ENCODE measurements around the gene PTPRC.
A peak's percentile ranks its signal among the peaks of the same experiment; 100 is the strongest.

Gene PTPRC

GRCh38 chr1:198772626-198773025 lies 133.8 kb downstream of the PTPRC start:
- DNase-seq: no peak

GRCh38 chr1:198773030-198773429 lies 134.2 kb downstream of the PTPRC start:
- DNase-seq: no peak

- DNase-seq: no peak
Observed at GRCh38 chr1:198773523-198773922, 134.7 kb downstream of the PTPRC start.

GRCh38 chr1:198774421-198774820 lies 135.6 kb downstream of the PTPRC start:
- DNase-seq: no peak

- no peak for DNase-seq
Observed at GRCh38 chr1:198775606-198776005, 136.8 kb downstream of the PTPRC start.

- DNase-seq: peak; percentile 94
Observed at GRCh38 chr1:198776602-198777029, 137.8 kb downstream of the PTPRC start.

- DNase-seq: no peak
Observed at GRCh38 chr1:198778049-198778448, 139.2 kb downstream of the PTPRC start.

- peak; percentile 55 for DNase-seq
Observed at GRCh38 chr1:198780376-198780775, 141.5 kb downstream of the PTPRC start.

GRCh38 chr1:198788561-198789064 lies 149.8 kb downstream of the PTPRC start:
- DNase-seq: peak; percentile 7

- DNase-seq: no peak
Observed at GRCh38 chr1:198793714-198794113, 154.9 kb downstream of the PTPRC start.

- peak; percentile 56 for DNase-seq
Observed at GRCh38 chr1:198794498-198794897, 155.7 kb downstream of the PTPRC start.

GRCh38 chr1:198797656-198798055 lies 158.8 kb downstream of the PTPRC start:
- no peak for DNase-seq

- DNase-seq: no peak
Observed at GRCh38 chr1:198798923-198799386, 160.1 kb downstream of the PTPRC start.

- no peak for DNase-seq
Observed at GRCh38 chr1:198805498-198806151, 166.8 kb downstream of the PTPRC start.

- no peak for DNase-seq
Observed at GRCh38 chr1:198806861-198807260, 168.0 kb downstream of the PTPRC start.
